ENCODE measurements around the gene CPT1A.

GRCh38 chr11:68810164-68810563 lies 31.6 kb downstream of the CPT1A start:
- TF ChIP-seq CTCF (IDR thresholded peaks at IDR 0.05) (no peak), POLR2A (IDR thresholded peaks at IDR 0.05) (no peak), POLR2AphosphoS5 (IDR thresholded peaks at IDR 0.05) (no peak)
